ENCODE measurements around the gene CCDC120.

Gene CCDC120

DNA sequence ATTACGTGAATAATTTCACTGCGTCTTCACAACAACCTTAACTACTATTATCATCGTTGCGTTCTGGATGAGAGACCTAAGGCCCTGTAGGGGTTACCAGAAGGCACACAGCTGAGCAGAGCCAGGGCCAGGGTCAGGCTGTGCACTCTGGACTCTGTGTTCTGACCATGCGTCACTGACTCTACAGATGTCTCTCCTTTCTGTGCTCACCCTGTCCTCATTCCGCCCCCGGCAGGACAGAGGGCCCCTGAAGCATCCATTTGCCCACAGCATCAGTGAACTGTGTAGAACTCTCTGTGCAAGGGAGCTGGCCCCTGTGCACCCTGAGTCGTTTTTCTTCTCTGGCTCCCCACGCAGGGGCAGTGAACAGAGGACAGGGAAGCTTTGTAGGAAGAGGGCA is 43.4 kb downstream of the CCDC120 start:
- no peak for DNase-seq

DNA sequence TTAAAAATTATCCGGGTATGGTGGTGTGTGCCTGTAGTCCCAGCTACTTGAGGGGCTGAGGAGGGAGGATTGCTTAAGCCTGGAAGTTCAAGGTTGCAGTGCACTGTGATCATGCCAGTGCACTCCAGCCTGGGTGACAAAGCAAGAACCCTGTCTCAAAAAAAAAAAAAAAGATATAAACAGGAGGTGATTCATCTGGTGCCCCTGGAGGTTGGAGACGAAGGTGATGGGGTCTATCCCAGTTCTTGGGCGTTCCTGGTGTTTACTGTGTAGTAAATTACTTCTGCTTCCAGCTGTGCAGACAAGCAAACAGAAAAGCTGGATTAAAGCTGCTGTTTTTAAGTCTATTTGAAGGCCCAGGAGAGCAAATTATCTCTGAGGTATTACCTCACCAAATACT is 44.8 kb downstream of the CCDC120 start:
- no peak for DNase-seq

DNA sequence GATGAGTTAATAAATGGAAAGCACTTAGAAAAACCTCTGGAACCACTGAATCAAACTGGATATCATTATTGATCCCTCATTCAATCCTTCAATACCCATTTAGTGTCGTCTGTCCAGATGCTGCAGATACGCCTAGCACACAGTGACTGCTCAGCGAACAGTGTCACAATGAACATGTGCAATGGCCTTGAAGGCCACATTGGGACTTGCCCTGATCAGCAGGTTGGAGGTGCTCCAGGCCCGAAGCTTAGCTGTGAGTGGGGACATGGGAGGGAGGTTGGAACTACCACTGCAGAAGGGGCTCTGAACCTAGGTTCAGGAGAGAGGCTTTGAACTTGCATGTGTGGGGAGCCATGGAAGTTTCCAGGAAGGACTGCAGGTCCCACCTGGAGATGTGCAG is 47.5 kb downstream of the CCDC120 start:
- no peak for DNase-seq

DNA sequence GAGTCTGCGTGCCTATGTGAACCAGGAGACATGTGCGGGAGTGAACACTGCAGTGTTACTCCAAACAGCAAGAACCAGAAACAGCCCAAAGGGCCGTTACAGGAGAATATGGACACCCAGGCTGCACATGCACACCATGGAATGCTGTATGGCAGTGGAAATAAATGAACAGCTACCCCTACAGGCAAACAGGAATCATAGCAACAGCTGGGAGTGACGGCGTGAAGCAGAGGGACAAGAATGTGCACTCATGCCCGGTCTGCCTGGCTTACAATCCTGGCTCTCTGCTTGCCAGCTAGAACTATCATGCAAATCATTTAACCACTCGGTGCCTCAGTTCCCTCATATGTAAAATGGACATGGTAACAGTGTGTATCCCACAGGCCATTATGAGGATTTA is 48.1 kb downstream of the CCDC120 start:
- peak; percentile 2 to 5 for DNase-seq

DNA sequence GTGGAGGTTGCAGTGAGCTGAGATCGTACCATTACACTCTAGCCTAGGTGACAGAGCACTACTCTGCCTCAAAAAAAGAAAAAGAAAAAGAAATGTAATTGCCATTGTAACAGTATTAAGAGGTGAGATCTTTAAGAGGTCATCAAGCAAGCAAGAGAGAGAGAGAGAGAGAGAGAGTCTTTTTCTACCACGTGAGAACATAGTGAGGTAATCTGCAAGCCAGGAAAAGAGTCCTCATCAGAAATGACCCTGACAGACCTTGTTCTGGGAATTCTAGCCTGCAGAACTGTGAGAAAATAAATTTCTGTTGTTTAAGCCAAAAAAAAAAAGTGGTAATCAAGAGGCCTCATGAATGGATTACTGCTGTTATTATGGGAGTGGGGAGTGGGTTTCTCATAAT is 49.8 kb downstream of the CCDC120 start:
- no peak for DNase-seq

DNA sequence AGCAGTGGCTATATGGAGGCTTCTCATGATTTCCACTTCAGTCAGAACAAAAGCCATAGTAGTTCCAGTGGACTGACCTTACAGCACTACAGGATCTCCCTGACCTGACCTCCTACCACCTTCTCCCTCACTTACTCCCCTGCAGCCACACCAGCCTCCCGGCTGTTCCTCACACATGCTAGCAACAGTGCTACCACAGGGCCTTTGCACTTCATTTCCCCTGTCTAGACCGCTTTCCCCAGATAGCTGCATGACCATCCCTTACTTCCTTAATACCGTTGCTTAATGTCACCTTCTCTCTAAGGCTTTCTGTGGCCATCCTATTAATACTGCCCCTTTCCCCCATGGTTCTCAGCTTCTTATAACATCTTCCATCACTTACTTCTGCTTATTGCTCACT is 51.6 kb downstream of the CCDC120 start:
- no peak for DNase-seq

DNA sequence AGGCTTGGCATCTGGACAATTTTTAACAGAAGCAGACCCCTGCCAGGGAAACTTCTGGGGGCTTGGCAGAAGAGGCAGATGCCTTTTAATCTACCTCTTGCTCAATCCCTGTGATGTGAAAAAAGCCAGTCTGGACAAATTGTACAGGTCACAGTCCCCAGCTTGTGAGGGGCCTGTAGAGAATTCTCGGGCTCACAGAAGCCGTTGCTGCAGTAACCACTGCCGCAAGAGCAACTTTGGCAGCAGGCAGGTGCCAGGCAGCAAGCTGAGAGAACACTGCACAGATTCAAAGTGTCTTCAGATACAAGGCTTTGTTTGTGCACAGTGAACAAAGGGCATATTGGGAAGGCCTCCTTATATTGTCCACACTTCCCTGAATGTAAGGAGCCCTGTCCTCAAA is 53.0 kb downstream of the CCDC120 start:
- DNase-seq: no peak

DNA sequence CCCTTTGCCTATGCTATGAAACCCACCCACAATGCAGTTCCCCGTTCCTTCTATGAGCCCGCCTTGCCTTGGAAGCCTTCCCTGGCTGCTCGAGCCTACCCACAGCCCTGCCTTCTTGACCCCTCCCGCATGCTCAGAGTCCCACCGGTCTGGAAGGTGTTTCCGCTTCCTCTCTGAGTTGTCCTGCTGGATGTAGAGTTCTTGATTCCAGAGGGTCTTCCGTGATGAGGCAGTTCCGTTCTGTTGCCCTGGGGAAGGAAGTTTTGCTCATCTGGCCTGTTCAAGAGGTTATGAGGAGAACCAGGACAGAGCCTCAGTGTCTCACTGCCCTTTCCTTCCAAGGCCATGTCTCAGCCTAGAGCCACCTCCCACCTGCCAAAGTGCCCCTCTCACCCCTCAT is 57.3 kb downstream of the CCDC120 start:
- DNase-seq: no peak

DNA sequence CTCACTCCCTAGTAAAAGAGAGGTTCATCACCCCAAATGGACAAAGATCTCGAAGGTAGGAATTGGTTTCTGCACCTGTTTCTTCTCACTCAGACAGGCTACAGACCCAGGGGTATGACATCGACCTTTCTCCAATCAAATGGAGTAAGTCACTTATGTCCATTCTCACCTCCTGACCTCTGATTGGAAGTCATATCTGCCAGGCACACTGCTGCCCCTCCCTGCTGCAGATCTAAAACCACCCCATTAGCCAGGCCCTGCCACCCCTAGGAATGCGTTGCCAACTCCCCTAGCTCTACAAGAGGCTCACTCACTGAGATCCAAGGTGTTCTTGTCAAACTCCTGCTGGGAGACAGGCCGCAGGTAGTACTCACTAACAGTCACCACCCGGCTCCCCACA is 57.9 kb downstream of the CCDC120 start:
- no peak for DNase-seq

DNA sequence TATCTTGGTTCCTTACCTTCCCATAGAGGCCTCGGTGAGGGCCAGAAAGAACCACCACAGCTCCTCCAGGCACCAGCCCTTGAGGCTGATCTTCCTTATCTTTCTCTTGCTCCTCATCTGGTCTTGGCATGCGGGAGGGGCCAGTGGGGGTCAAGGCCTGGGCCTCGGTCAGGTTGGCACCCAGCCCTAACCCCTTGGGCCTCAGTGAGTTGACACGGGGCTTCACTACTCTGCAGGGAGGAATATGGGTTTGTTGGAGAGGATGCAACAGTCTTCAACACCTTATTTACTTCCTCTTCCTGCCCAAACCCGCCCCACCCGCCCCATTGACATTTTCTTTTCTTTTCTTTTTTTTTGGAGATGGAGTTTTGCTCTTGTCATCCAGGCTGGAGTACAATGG is 58.8 kb downstream of the CCDC120 start:
- no peak for DNase-seq
